HG03039 (cell line): ENCODE measurements around the gene DCAF12.
"Not testable (repeated sequence)": the region's sequence is repeated elsewhere in the genome, so short reads cannot be mapped to it uniquely, and the experiment has no call there.

Experiments
- ATAC-seq: cut with Tn5 transposase; IDR thresholded peaks from one replicate; pipeline ENCODE4 v1.9.1; 2021; ENCODE audit warnings: mild to moderate bottlenecking, moderate library complexity; ENCODE audit not compliant: unreplicated experiment

DCAF12 gene

DNA sequence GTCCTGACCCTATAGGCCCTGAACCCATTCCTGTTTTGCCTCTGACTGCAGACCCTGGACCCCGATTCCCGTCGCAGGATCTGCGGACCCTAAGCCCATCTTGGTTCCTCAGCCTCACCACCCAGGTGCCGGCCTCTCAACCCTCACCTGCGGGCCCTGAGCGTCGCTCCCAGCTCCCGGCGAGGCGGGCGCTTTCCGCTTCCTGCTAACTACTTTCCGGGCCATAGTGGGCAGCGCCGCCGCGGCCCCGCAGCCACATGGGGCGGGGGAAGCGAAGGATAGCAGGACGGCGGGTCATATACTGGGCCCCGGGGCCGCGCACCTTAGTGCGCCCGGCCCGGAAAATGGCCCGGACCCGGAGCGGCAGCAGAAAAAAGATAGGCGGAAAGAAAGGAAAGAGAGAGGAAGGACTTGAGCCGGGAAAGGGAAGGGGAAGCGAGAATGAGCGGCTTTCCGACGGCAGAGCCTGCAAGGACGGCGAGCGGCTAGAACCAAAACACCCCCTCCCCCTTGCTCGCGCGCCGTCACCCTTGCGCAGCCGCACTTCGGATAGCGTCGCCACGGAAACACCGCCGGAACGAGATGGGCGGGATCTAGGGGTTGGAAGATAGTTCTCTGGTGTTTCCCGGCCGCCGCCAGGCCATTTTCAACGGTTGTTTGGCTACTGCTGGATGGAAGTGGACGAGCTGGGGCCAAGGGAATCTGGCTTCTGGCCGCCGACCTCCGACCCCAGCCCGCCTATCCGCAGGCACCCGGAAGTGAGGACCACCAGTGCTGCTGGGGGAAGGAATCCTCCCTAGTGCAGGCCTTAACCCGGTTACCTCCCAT is at the start of gene DCAF12:
Gene DCAF12, minus strand, starts transcription at position 492 of the 828 bp plus-strand sequence. Its CDS starts 267 bp downstream, at position 225.
- ATAC-seq = peak; percentile 67

DNA sequence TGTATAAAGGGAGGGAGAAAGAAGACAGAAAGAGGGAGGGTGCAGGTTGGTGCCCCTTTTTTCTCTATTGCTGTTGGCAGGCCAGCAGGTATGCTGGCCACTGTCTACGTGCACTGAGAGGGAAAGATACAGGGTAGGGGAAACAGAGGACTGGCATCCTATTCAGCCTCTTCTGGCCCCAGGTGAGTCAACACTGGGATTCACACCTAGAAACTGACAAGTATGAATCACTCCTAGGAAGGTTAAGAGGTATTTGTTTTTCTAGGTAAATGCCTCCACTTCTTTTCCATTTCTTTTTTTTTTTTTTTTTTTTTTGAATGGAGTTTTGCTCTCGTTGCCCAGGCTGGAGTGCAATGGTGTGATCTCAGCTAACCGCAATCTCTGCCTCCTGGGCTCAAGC is 49.6 kb upstream of the DCAF12 start:
- no peak for ATAC-seq

DNA sequence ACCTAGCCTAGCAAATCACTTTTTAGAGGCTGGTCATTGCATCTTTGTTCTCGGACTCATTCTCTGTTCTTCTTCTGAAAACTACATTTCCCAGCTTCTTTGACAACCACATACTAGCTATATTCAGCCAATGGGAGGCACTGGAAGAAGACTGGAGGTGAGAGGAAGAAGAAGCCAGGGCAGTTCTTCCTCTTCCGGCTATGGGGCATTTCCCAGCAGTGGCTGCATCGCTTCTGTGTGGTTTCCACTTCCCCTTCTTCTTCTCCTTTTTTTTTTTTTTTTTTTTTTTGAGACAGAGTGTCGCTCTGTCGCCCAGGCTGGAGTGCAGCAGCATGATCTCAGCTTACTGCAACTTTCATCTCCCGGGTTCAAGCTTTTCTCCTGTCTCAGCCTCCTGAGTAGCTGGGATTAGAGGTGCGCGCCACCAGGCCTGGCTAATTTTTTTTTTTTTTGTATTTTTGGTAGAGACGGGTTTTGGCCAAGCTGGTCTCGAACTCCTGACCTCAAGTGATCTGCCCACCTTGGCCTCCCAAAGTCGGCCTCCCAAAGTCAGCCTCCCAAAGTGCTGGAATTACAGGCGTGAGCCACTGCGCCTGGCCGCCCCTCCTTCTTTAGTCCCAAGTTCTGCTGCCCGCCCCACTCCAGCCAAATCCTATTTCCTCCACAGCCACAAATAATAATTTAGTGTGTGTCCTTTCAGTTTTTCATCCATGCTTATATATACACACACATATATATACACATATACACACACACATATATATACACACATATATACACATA is 45.4 kb upstream of the DCAF12 start:
- ATAC-seq = no peak

DNA sequence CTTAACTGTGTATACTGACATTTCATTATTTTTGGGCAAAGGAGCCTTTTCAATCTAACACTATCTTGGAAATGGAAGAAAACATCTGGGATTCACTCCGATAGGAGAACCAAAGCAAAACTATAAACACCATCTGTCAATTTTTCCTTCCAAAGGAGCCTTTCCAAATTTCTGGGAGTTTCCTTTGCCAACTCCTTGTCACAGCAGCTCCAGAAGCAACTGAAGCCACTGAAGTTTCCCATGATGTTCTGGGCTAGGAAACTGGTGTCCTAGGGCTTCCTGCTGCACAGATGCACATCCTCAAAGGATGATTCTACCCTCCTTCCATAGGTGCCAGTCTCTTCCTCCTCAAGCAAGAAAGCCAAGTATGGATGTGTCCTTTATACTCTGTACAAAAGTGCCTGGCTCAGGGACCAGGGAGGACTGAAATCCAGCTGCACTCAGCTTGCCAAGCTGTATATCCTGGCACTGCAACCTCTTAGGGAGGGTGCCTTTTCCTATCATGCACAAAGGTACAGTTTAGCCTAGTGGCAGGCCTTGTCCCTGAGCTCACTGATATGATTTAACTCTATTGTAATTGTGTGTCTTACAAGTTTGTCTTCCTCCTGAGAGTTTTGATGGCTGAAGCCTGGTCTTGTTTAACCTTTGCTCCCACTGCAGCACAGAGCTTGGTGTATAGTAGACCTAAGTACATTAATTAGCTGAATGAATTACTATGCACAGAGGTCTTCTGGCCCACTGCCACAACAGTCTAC is 43.9 kb upstream of the DCAF12 start:
- no peak for ATAC-seq

DNA sequence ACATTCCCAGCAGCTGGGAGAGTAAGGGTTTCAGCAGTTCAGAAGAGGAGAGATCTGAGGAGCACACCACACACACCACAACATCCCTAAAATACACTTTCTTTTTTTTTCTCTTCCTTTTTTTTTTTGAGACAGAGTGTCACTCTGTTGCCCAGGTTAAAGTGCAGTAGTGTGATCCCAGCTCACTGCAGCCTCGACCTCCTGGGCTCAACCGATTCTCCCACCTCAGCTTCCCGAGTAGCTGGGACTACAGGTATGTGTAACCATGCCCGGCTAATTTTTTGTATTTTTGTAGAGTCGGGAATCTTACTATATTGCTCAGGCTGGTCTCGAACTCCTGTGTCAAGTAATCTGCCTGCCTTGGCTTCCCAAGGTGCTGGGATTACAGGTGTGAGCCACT is 42.6 kb upstream of the DCAF12 start:
- no peak for ATAC-seq

DNA sequence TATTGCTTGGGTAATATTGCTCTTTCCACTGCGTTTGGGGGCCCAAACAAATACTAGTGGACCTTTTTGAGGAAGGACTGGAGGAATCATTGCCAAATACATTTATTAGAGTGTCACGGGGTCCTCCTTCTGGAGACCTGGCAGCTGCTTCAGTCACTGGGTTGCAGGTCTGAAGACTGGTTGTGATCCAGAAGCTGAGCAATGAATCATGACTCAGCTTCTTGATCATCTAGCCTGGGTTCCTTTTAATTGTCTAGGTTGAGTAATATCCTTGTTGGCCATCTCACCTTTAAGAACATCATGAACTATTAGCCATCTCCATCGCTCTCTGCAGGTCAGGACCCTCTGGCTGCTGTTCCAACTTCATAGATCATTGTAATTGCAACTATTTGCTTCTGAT is 36.9 kb upstream of the DCAF12 start:
- no peak for ATAC-seq

DNA sequence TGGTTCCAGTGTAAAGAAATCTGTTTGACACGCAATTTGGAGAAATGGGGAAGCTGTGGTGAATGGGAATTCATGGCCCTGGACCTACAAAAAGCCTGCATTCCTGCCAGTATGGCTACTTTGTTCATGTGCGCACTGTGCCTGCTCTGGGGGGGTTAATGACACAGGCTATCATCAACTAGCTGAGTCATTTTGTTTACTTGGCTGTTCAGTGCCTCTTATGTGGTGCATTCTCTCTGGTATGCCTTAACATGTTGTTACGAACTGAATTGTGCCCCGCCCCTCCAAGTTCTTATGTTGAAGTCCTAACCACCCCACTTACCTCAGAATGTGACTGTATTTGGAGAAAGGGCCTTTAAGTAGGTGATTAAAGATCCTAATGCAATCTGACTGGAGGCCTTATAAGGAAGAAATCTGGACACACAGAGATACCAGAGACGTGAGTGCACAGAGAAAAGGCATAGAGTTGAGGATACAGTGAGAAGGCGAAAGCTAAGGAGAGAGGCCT is 31.9 kb upstream of the DCAF12 start:
- ATAC-seq = no peak

DNA sequence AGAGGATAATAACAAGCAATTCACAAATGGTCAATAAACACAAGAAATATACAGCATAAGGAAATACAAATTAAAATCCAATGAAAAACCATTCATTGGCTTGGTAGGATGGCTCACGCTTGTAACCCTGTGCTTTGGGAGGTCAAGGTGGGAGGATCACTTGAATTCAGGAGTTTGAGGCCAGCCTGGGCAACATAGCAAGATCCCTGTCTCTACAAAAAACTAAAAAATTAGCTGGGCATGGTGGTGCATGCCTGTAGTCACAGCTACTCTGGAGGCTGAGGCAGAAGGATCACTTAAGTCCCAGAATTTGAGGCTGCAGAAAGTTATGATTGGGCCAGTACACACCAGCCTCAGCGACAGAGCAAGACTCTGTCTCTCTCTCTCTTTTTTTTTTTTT is 31.4 kb upstream of the DCAF12 start:
- ATAC-seq = no peak

DNA sequence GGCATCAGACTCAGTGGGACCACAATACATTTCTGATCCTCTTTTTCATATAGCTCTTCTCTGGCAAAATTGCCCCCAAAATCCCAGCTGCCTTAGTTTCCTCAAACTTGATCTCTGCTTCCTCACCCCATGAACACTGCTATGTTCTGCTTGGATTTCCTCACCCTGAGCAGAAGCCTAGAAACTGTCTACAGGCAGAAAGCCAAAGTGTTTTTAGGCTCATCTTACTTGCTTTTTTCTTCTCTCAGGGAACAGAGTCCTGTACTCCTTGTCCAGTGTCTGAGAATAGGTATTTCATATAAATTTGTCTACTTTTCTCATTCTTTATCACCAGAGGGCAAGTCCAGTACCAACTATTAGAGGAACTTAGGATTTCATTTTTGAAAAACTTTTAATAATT is 30.8 kb upstream of the DCAF12 start:
- ATAC-seq = no peak

DNA sequence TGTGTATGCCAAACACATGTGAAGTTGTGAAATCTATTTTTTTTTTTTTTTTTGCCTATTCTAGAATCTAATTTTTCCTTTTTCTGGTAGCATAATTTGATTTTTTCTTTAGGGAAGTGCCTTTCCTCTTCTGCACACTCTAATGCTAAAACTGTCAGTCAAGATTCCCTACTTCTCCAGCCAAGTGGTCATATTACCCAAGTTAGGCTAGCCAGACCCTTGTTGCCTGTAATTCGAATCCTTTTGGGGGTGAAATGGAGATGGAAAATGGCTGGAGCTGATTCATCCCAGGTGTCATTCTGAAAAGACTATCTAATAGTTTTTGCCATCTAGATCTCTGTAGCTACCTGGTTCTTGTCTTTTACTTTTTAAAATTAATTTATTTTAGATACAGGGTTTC is 27.6 kb upstream of the DCAF12 start:
- no peak for ATAC-seq

DNA sequence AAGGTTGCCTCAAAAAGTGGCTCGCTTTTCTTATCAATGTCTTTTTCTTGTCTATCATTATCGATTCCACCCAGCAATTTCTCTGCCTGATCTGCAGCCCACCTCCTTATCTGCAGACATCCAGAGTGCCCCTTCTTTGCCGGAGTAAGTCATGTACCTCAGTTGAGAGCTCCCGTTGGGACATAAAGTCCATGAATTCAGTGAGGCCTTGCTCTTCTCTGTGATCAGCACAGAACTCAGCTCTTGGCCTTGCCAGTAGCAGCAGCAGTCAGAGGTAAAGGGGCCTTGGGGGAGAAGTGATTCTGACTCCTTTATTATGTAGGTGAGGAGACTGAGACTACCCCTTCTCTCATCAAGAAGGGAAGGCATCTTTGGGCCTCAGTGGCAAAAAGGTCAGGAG is 24.9 kb upstream of the DCAF12 start:
- ATAC-seq = no peak

DNA sequence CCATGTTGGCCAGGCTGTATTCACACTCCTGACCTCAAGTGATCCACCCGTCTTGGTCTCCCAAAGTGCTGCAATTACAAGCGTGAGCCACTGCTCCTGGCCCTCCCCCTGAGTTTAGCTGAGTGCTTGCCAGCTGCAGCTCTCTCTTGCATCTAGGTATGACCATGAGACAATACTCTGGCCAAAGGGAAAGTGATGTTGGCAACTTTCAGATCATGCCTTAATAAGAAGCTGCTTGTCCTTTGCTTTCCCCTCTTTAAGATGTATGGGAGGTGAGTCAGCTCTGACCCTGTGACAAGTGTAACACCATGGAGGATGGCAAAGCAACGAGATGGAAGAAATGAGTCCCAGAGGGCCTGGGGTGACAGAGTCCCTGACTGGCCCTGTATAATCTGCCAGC is 18.7 kb upstream of the DCAF12 start:
- no peak for ATAC-seq

DNA sequence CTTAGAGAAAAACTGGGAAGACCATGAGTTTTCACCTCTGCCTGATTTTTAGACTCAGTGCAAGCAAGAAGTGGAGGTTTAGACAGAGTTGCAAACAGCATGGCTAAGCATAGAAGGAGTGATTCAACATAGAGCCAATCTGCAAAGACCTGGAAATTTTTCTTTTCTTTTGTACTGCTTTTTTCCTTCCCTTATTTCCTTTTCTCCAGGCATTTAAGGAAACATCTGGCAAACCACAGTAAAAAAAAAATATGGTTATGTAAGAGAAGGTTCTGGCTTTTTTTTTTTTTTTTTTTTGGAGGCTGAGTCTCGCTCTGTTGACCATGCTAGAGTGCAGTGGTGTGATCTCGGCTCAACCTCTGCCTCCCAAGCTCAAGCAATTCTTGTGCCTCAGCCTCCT is 16.6 kb upstream of the DCAF12 start:
- ATAC-seq = no peak

DNA sequence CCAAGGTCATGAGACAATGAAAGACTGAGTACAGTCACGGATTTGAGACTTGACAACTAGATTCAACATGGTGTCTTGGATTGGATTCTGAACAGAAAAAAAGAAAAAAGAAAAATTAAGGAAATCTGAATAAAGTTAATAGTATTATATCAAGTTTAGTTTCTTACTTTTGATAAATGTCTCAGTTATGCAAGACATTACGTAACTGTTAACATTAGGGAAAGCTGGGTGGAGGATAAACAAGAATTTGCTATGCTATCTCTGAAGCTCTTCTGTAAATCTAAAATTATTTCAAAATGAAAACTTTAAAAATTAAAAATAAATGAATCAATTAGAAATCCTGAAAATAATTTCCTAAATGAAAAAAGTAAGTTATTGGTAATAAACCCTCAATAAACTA is 14.4 kb upstream of the DCAF12 start:
- ATAC-seq = no peak

DNA sequence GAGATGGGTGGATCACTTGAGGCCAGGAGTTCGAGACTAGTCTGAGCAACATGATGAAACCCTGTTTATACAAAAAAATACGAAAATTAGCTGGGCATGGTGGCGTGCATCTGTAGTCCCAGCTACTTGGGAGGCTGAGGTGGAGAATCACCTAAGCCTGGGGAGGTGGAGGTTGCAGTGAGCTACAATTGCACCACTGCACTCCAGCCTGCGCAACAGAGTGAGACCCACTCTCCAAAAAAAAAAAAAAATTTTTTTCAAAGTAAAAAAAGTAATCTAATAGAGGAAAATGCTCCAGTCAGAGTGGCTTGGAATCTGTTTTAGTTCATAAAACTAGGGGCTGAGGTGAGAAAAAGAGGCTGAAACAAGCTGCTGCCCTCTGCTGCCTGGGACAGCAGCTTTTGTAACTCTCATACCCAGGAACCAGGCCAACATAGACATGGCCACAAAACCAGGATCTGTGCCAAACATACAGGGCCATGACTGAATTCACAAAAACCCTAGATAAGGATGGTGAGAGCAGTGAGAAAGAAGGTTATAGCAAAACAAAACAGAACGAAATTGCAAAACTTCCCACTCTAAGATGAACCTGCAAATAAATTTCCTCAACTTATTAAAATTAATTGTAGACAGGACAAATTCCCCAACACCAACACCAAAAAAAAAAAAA is 13.1 kb upstream of the DCAF12 start:
- ATAC-seq = no peak

DNA sequence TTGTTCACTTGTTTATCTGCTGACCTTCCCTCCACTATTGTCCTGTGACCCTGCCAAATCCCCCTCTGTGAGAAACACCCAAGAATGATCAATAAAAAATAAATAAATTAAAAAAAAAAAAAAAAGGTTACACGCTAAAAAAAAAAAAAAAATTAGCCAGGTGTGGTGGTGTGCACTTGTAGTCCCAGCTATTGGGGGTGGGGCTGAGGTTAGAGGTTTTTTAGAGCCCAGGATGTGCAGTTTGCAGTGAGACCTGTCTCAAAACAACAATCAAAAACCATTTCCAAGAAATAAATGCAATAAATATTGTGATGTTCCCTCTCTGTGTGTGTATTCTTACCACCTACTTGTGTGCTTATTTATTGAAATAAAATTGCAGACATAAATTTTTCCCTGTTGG is 12.1 kb upstream of the DCAF12 start:
- ATAC-seq = not testable (repeated sequence)

DNA sequence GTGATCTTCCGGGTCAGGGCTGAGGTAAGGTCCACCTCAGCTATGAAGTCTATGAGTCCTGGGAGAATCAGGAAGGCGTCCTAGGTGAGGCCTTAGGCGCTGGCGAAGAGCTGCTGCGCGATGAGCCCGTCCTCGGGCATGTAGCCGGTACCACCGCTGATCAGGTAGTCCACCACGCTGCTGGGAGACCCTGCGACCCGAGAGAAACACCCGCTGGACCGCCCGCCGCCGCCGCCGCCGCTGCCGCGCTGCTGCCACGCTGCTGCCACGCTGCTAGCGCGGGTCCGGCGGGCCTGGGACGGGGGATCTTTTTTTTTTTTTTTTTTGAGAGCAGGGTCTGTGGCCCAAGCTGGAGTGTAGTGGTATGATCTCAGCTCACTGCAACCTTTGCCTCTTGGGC is 8.0 kb upstream of the DCAF12 start:
- no peak for ATAC-seq

DNA sequence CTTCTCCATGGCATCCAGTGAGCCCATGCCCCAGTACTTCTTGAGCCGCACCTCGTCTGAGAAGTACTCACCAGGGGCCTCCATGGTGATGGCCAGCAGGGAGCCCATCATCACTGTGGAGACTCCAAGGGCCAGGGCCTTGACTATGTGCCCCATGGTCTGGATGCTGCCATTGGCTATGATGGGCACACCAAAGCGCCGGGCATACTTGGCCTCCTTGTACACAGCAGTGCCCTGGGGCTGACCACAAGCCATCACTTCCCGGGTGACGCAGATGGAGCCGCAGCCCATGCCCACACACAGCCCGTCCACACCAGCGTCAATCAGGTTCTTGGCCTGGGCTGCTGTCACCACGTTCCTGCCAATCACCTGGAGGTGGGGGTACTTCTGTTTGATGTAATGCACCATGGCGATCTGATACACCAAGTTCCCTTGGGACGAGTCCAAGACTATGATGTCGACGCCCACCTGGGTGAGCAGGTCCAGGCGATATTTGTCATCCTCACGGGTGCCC is 7.0 kb upstream of the DCAF12 start:
- no peak for ATAC-seq

DNA sequence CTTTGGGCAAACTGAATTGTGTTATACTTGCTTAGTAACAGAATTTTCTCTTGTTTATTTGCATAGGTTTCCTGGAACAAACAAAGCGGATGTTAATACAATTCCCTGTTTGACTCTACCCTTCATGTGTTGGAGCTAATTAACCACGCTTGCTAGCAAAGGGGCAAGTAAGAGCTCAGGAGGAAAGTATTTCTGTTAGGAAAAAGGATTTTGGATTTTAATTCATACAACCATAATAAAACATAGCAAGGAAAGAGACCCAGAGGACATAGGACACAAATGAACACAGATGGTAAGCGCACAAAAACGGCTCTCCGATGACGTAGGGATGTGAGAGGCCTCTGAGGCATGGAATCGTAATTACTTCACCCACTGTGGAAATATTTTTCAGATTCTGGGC is 5.1 kb upstream of the DCAF12 start:
- ATAC-seq = no peak
